ENCODE results near the gene SNRPA. TPM values are rescaled to one million over a fixed set of nuclear protein-coding genes. Genes with fewer than 3 reads are reported as not detected.
"Not testable (repeated sequence)": the region's sequence is repeated elsewhere in the genome, so short reads cannot be mapped to it uniquely, and the experiment has no call there.

SNRPA gene
- total RNA-seq, 2 experiments from 2014 or later: 214 to 315 TPM

DNA sequence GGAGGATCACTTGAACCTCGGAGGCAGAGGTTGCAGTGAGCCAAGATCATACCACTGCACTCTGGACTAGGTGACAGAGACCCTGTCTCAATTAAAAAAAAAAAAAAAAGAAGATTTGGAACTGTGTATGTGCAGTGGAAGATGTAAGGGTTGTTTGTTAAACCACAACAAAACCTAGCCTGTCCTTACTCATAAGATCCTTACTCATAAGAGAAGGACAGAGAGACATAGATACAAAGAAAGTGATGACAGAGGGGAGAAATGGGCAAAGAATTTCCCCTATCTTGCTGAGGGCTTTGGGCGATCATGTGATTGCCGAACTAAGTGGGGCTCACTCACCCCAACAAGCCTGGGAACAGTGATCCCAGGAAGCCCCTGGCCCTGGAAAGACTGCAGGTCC is 26.1 kb upstream of the SNRPA start:
- no peak overlapping the region for H2AFZ ChIP-seq (ENCODE audit: low read length)
- intact Hi-C loops (cut with micrococcal nuclease; ENCODE audit: unreplicated experiment): no loop called here
- no peaks in the 10 kb centered on the region for H3K9me3 ChIP-seq (ENCODE audit: low read length)
- ChIA-PET POLR2A (no interaction called here), CTCF (ENCODE audit: unreplicated experiment) (interaction anchor here (1.1 kb wide), 1 partner anchor 11 kb away, joined by 4 read pairs; no protein-coding TSS in a partner anchor)
- no TSS peak for BruUV-seq (replicated peaks)
- no peak overlapping the region for H3K4me2 ChIP-seq (ENCODE audit: low read length)
- H3K4me1 ChIP-seq (ENCODE audit: insufficient read depth, low read length, poor library complexity, severe bottlenecking): no peaks in the 10 kb centered on the region
- H3K36me3 ChIP-seq (ENCODE audit: insufficient read depth, low read length): peaks cover 7% of the 10 kb centered on the region; the same call in 1 of the 2 replicates
- no peak overlapping the region for H3K27ac ChIP-seq (ENCODE audit: low read depth, low read length, poor library complexity, severe bottlenecking)
- TF ChIP-seq, protein P1, sequence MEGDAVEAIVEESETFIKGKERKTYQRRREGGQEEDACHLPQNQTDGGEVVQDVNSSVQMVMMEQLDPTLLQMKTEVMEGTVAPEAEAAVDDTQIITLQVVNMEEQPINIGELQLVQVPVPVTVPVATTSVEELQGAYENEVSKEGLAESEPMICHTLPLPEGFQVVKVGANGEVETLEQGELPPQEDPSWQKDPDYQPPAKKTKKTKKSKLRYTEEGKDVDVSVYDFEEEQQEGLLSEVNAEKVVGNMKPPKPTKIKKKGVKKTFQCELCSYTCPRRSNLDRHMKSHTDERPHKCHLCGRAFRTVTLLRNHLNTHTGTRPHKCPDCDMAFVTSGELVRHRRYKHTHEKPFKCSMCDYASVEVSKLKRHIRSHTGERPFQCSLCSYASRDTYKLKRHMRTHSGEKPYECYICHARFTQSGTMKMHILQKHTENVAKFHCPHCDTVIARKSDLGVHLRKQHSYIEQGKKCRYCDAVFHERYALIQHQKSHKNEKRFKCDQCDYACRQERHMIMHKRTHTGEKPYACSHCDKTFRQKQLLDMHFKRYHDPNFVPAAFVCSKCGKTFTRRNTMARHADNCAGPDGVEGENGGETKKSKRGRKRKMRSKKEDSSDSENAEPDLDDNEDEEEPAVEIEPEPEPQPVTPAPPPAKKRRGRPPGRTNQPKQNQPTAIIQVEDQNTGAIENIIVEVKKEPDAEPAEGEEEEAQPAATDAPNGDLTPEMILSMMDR (conservative IDR thresholded peaks at IDR 0.05; ENCODE audit: low read length): no peak
- TF ChIP-seq EZH2phosphoT487 (IDR thresholded peaks at IDR 0.05; ENCODE audit: borderline replicate concordance, low read depth, low read length): no peak
- DNase-seq (ENCODE audit: low spot score): no peak
- H4K20me1 ChIP-seq (ENCODE audit: insufficient read depth, low read length): no peaks in the 10 kb centered on the region
- H3K79me2 ChIP-seq (ENCODE audit: insufficient read depth, low read depth, low read length): no peaks in the 10 kb centered on the region; the same call in 1 of the 2 replicates
- H3K4me3 ChIP-seq (ENCODE audit: low read depth, low read length, poor library complexity, severe bottlenecking): no peak overlapping the region
- no peaks in the 10 kb centered on the region for H3K9me2 ChIP-seq (ENCODE audit: insufficient read depth, low read length)

DNA sequence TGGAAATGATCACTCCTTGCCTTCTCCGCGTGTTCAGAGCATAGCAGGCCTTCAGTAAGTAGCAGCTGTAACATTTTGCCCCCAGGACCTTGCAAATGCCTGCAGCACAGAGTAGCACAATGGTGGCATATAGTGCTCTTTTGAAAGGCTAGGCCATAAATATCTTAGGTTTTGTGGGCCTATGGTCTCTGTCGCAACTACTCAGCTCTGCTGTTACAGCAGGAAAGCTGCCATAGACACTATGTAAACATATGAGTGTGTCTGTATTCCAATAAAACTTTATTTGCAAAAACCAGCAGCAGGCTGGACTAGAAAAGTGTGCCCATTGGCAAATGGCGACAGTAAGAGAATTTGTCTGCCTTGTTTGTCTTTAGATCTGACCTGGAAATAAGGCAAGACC is 24.7 kb upstream of the SNRPA start:
- H3K9me3 ChIP-seq (ENCODE audit: low read length): no peaks in the 10 kb centered on the region
- no peaks in the 10 kb centered on the region for H4K20me1 ChIP-seq (ENCODE audit: insufficient read depth, low read length)
- POLR2A ChIA-PET: no interaction called here
- no peak for DNase-seq (ENCODE audit: low spot score)
- BruUV-seq (replicated peaks): no TSS peak
- CTCF ChIA-PET (ENCODE audit: unreplicated experiment): no interaction called here
- H2AFZ ChIP-seq (ENCODE audit: low read length): no peak overlapping the region
- intact Hi-C loops (cut with micrococcal nuclease; ENCODE audit: unreplicated experiment): no loop called here
- no peak overlapping the region for H3K4me3 ChIP-seq (ENCODE audit: low read depth, low read length, poor library complexity, severe bottlenecking)
- no peaks in the 10 kb centered on the region for H3K9me2 ChIP-seq (ENCODE audit: insufficient read depth, low read length)
- TF ChIP-seq, protein P1 (conservative IDR thresholded peaks at IDR 0.05; ENCODE audit: low read length): no peak
- TF ChIP-seq EZH2phosphoT487 (IDR thresholded peaks at IDR 0.05; ENCODE audit: borderline replicate concordance, low read depth, low read length): no peak
- peaks cover 9% of the 10 kb centered on the region for H3K36me3 ChIP-seq (ENCODE audit: insufficient read depth, low read length)
- H3K79me2 ChIP-seq (ENCODE audit: insufficient read depth, low read depth, low read length): no peaks in the 10 kb centered on the region
- no peak overlapping the region for H3K27ac ChIP-seq (ENCODE audit: low read depth, low read length, poor library complexity, severe bottlenecking)
- H3K4me1 ChIP-seq (ENCODE audit: insufficient read depth, low read length, poor library complexity, severe bottlenecking): no peaks in the 10 kb centered on the region
- H3K4me2 ChIP-seq (ENCODE audit: low read length): no peak overlapping the region

DNA sequence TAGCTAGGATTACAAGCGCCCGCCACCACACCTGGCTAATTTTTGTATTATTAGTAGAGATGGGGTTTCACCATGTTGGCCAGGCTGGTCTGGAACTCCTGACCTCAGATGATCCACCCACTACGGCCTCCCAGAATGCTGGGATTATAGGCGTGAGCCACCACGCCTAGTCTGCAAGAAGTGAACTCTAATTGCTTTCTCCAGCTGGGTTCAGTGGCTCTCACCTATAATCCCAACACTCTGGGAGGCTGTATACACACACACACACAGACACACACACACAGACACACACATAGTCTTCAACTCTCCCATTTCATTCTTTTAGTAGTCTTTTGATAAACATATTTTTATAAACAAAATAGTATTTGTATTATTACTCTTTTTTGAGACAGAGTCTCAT is 20.9 kb upstream of the SNRPA start:
- CTCF ChIA-PET (ENCODE audit: unreplicated experiment); H3K36me3 ChIP-seq (ENCODE audit: insufficient read depth, low read length): not testable (repeated sequence)

DNA sequence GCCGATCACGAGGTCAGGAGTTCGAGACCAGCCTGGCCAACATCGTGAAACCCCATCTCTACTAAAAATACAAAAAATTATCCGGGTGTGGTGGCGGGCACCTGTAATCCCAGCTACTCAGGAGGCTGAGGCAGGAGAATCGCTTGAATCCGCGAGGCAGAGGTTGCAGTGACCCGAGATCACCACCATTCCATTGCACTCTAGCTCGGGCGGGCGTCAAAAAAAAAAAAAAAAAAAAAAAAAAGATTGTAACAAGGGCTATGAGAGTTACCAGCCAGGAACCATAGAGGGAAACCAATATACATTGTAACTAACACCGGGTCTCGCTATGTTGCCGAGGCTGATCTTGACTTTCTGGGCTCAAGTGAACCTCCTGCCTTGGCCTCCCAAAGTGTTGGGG is 18.7 kb upstream of the SNRPA start:
- CTCF ChIA-PET (ENCODE audit: unreplicated experiment); H3K9me3 ChIP-seq (ENCODE audit: low read length); H4K20me1 ChIP-seq (ENCODE audit: insufficient read depth, low read length); H3K4me1 ChIP-seq (ENCODE audit: insufficient read depth, low read length, poor library complexity, severe bottlenecking); BruUV-seq (replicated peaks); intact Hi-C loops (cut with micrococcal nuclease; ENCODE audit: unreplicated experiment); DNase-seq (ENCODE audit: low spot score); H3K27ac ChIP-seq (ENCODE audit: low read depth, low read length, poor library complexity, severe bottlenecking); H3K36me3 ChIP-seq (ENCODE audit: insufficient read depth, low read length); H3K4me3 ChIP-seq (ENCODE audit: low read depth, low read length, poor library complexity, severe bottlenecking); H3K4me2 ChIP-seq (ENCODE audit: low read length); H3K79me2 ChIP-seq (ENCODE audit: insufficient read depth, low read depth, low read length); H2AFZ ChIP-seq (ENCODE audit: low read length); H3K9me2 ChIP-seq (ENCODE audit: insufficient read depth, low read length); POLR2A ChIA-PET: not testable (repeated sequence)

More for the DNA sequence above, 20.9 kb upstream of the SNRPA start:
- H2AFZ ChIP-seq (ENCODE audit: low read length); H3K9me3 ChIP-seq (ENCODE audit: low read length); H3K27ac ChIP-seq (ENCODE audit: low read depth, low read length, poor library complexity, severe bottlenecking); H3K9me2 ChIP-seq (ENCODE audit: insufficient read depth, low read length); H3K4me3 ChIP-seq (ENCODE audit: low read depth, low read length, poor library complexity, severe bottlenecking); H4K20me1 ChIP-seq (ENCODE audit: insufficient read depth, low read length); H3K4me2 ChIP-seq (ENCODE audit: low read length); POLR2A ChIA-PET; H3K4me1 ChIP-seq (ENCODE audit: insufficient read depth, low read length, poor library complexity, severe bottlenecking); H3K79me2 ChIP-seq (ENCODE audit: insufficient read depth, low read depth, low read length); intact Hi-C loops (cut with micrococcal nuclease; ENCODE audit: unreplicated experiment); BruUV-seq (replicated peaks); DNase-seq (ENCODE audit: low spot score): not testable (repeated sequence)

Data from OCI-LY7 (cell line).